22Rv1 (cell line): ENCODE measurements around the gene GOLGA5.

Experiments used
- H3K27ac ChIP-seq: fragments of 450-650 bp; 2 replicates; pipeline ENCODE4 v1.5.1; 2017
- ZFX ChIP-seq: fragments of 450-650 bp; IDR thresholded peaks from 2 replicates; pipeline ENCODE4 v1.6.1; 2017; ENCODE audit warnings: antibody characterized with exemption, borderline replicate concordance
- TF ChIP-seq, protein P1 (sequence below): fragments of 450-650 bp; IDR thresholded peaks from 2 replicates; pipeline ENCODE4 v1.5.1; 2017; ENCODE audit warnings: mild to moderate bottlenecking

GOLGA5 gene

DNA sequence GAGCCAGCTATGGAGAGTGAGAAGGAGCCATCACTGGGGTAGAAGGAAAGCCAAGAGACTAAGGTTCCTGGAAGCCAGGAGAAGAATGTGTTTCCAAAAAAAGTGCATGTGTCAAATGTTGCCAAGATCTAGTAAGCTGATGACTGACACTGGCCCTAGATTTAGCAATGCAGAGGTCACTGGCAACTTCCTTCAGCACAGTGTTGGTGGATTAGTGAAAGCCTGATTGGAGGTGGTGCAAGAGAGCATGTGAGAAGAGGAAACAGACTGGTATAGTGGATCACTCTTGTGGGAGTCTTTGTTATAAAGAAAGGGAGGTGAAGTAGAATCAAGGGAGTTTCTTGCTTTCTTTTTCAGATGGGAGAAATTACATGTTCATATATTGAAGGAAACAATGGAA, 94.8 kb downstream of the GOLGA5 start:
- no peak overlapping the region for H3K27ac ChIP-seq

More for the DNA sequence above, 94.8 kb downstream of the GOLGA5 start:
- TF ChIP-seq, protein P1, sequence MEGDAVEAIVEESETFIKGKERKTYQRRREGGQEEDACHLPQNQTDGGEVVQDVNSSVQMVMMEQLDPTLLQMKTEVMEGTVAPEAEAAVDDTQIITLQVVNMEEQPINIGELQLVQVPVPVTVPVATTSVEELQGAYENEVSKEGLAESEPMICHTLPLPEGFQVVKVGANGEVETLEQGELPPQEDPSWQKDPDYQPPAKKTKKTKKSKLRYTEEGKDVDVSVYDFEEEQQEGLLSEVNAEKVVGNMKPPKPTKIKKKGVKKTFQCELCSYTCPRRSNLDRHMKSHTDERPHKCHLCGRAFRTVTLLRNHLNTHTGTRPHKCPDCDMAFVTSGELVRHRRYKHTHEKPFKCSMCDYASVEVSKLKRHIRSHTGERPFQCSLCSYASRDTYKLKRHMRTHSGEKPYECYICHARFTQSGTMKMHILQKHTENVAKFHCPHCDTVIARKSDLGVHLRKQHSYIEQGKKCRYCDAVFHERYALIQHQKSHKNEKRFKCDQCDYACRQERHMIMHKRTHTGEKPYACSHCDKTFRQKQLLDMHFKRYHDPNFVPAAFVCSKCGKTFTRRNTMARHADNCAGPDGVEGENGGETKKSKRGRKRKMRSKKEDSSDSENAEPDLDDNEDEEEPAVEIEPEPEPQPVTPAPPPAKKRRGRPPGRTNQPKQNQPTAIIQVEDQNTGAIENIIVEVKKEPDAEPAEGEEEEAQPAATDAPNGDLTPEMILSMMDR: no peak
- TF ChIP-seq ZFX: no peak
